Endometrial microvascular endothelial cells (primary cell): Measurements from ENCODE around the gene UROS. TPM values are rescaled to one million over a fixed set of nuclear protein-coding genes. Genes with fewer than 3 reads are reported as not detected.

Experiments
- in situ Hi-C: cut with HindIII; loops from 2 replicates; pipeline ENCODE4 v1.10.0; 2017; ENCODE audit warnings: low sequenced_read_pairs, low pct_unique_long_range_greater_than_20kb; ENCODE audit errors: inconsistent ontology term
- total RNA-seq: library from RNA; depleted of rRNA; stranded (reverse); fragments of >200 nt; gene quantifications from one replicate; pipeline ENCODE4 v1.2.3, GENCODE V29; 2015; ENCODE audit errors: inconsistent ontology term

The UROS gene
- 67.1 TPM for total RNA-seq

DNA sequence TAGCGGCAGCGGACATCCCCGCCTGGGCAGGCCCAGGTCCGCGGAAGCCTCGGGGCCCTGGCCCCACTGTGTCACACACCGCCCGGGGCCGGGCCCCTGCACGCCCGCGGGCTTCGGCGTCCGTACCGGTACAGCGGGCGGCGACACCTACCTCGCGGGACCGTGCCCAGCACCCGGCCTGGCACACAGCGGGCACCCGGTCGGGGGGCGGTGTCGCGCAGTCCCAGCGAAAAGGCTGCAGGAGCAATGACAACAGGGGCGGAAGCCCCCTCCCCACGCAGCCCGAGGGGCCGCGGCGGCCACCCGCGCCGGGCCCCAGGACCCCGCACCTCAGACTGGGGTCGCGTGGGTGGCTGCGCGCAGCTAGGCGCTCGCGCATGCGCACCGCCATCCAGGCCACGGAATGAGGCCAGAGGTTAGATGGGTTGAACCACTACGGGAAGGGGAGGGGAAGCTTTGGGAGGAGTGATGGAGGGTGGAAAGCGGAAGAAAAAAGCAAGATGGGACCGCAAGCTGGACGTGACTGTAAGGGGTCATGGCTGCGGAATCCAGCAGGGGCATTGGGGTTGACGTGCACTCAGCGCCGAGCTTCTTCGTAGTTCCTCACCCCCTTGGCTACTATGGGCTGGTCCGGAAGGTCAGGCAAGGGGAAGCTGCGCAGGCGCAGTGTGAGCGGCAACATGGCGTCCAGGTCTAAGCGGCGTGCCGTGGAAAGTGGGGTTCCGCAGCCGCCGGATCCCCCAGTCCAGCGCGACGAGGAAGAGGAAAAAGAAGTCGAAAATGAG lies at the start of gene UROS, which contains the start of gene BCCIP:
UROS (minus strand) TSS at position 381 of the 785 bp plus-strand sequence. CDS start 6,759 bp downstream, outside the sequence.
BCCIP (plus strand) TSS at position 669 of the 785 bp plus-strand sequence; CDS start at position 681, 12 bp downstream.
- in situ Hi-C loops, result no loop called here

DNA sequence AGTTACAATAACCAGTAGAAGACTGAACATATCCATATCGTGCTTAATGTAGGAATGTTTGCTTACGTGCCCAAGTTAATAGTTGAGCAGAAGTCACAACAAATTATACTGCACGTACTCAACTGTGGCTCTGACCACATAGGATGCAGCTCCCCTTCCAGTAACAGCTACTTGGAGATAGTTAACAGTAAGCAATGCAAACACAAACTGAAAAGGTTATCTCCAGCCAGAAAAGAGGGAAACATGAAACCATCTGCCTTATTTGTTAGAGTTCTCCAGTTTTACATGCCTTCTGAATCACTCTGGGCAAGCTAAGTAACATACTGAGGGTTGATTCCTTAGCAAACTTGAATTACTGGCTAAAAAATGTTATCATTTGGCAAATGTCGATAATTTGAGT lies 48.3 kb upstream of the UROS start:
- in situ Hi-C loops, result no loop called here

DNA sequence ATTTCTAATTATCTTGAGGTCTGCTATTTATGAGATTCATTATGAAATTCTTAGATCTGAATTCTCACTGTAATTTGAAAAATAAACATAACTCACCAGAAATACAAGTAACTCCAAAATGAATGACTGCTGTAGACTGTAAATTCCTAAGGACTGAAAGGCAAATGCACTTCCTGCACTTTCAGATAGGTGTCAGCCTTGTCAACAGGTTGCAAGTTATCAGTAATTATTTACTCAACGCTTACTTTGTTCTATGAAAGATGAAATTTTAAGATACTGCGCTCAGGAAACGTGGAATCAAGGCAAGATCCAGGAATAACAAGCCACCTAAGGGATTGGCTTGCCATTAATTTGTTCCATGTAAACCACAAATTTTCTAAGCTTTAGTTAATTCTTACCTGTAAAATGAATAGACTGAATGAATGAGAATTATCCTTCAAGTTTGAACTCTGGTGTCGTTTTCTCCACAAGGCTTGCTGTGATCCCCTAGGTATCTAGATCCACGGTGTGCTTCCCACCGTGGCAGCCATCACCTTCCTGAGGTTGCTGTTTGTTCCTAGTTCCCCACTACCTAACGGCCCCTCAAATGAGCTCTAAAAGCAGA lies 45.4 kb upstream of the UROS start:
- in situ Hi-C loops, result no loop called here

DNA sequence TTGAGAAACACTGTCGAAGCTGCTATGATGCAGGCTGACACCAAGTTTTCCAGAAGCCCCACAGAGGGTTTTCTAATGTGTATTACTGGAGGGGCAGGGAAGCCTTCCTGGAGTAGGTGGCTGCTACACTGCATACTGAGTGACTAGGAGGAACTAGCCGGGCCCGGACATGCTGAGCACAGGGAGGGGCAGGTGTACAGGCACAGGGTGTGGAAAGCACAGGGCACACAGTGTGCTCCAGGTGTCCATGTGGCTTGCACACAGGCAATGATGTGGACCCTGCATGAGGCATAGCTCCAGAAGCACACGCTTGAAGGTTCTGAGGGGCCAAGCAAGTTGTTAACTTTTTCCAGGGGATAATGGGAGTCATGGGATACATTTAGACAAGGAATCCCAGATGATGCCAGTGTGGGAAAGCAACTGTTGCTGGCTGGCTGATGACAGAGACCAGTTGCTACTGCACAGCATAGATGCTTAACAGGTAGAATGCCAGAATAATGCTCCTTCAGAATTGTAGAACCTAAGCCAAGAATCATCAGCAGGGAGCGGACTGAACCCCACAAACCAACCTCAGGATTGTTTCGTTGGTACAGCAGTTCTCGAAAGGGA lies 43.5 kb upstream of the UROS start:
- in situ Hi-C loops, result no loop called here

DNA sequence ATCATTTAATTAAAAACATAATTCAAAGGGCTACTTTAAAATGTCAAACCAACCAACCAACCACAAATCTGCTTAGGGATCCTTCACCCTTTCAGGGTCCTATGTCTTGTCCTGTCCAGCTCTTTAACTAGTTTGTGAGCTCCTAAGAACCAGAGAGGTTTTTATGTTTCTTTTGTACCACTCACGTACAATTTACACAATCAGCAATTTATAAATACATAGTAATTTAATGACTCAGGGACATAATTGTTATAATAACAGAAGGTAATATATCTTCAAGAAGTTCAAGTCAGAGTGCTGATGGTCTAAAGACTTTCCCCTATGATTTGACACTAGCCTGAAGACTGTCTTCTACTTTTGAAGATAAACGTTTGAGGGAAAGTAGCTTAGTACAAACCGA lies 42.1 kb upstream of the UROS start:
- in situ Hi-C loops, result no loop called here

DNA sequence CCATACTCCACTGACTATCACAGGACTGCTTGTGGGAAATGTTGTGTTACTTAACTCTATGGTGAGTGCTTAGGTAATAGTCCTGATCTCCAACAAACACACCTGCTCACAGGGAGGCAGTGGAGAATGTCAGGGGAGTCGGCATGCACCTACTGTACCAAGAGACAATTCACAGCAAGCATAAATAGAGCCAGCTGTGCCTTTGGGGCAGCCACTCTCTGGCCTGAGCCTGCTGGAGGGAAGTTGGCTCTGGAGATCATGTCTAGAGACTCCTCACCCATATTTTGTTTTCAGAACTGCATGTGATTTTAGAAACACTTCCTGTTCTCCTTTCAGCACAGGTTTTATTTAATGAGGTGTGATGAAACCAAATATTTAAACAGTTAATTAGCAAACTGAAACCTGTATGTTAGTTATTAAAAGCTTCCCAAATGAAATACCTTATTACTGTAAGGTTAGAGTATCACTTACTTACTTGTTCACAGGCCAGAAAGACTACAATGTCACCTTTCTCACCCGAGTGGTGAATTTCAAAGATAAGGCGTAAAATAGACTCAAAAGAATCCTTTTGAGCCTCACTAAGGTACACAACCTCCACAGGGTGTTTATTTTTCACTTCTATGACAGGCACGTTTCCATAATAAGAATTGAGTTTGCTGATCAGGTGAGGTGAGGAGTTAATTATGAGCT lies 36.2 kb upstream of the UROS start:
- in situ Hi-C loops, result no loop called here

DNA sequence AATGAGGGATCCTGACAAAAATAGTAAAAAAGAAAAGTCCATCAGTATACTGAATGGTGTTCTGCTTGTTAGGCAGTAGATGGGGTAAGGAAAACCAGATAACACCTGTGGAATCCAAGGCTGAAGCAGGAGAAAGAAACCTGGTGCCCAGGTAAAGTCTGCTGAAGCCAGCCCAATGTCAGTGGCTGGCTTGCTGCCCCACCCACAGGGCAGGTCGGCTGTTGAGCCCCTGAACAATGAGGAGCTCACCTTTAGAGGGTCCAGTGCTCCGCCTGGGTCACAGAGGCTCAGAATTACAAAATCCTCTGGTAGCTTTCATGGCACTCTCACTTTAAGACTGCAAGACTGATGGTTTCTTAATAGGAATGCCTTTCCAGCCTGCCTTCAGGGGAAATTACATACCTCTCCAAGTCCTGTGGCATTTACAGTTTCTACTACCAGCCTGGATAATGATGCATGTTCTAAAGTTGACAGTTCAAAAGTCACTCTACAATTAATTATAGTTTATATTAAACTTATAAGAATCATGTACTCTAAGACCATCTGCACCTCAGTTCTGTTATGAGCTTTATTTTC lies 34.2 kb upstream of the UROS start:
- in situ Hi-C loops, result no loop called here

DNA sequence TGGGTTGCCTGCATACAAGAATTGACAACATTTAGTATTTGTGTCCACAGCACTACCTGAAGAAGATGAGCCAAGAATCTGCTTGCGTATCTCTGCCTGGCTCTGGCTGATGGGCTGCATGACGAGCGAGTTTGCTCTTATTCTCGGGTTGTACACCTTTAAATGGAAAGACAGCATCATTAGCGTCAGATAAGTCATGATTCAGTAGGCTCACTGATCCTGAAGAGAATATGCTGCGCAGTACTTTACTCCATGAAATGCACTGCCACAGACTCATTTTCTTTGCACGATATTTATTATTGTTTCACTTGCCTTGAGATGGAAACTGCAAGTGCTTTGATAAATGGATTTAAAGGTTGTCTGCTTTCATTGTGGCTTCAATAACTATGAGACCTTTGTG lies 29.4 kb upstream of the UROS start:
- in situ Hi-C loops, result no loop called here

DNA sequence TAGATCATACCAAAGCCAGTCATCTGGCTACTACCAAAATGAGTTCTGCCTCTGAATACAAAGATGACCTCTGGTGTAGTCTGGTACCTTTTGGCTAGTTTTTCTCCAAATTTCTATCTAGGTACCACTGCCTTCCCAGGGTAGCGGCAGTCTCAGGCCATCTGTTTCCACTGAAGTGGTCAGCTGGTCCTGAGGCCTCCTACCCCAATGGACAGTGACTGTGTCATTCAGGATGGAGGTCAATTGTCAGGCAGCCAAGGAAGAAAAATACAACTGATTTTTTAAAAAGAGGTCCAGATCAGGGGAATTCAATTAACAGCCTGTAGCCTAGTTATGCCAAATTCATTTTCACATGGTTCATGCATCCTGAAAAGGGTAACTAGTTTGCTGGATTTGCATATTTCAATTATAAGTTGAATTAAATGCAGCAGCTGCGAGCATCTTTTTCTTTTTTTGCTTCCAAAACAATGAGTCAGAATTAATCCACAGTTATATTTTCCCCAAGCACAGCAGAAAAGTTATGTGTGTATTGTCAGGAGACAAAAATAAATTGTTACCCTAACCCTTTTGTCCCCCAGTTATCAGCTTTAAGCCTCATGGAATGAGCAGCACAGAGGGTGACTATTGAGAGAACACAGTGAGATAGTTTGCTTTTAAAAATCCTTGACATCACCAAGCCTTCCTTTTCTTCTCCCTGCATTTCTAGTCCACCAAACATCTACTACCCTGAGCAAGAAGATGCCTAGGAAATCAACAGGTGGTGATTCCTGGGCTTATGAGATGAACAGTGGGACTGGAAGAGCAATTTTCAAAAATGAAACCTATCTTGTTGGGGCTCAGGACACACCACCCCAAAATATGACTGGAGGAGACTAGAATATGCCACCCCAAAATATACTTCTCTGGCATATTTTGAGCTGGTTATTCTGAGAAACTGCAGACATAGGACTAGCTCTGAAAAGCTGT lies 28.0 kb upstream of the UROS start:
- in situ Hi-C loops, result no loop called here

DNA sequence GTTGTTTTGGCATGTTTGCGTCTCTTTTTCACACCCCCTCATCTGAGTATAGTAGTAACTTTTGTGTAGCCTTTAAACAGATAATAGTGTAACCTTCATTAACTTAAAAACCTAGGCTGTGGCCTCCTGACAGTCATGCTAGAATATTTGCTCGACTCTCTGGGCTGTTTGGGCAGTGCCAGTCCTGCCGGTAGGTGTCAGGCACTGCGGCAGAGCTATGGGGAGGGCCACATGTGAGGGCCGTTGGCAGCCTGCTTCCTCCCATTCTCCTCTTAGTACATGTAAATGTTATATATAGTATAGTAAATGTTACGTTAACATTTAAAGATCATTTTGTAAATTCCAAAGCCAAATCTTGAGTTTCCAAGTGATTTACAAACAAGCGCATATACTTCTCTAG lies 26.4 kb upstream of the UROS start:
- in situ Hi-C loops, result no loop called here

DNA sequence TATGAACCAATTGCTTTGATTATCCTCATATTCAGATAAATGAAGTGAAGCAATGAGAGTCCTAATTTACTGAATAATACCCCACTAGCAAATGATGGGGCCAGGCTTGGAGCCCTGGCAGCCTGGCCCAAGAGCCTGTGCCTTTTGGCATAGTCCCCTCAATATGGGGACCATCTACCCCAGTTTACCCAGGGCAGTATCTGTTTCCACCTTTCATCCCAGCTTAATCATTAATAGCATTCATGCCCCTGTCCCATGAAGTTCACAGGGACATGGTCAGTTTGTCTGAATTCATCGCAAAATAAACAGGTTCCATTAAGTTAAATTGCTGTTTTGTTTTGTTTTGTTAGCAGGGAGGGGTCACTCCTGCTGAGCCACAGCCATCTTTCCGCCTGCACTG lies 25.8 kb upstream of the UROS start:
- in situ Hi-C loops, result no loop called here

DNA sequence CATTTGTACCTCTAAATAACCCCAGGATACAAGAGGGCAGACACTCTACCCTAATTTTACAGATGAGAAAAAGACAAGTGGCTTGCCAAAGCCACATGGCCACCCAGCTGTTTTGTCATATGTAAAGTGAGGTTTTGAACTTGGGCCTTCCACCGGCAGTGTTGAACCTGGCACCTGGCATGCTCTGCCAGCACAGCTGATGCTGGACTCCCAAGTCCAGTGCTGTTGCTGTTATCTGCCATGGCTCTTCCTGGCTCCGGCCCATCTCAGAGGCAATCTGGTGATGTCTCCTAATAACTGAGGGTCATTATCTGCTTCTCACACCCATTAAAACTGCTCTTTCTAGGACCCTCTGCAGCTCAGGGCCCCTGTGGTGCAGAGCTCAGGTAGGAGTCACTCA lies 25.3 kb upstream of the UROS start:
- in situ Hi-C loops, result no loop called here

DNA sequence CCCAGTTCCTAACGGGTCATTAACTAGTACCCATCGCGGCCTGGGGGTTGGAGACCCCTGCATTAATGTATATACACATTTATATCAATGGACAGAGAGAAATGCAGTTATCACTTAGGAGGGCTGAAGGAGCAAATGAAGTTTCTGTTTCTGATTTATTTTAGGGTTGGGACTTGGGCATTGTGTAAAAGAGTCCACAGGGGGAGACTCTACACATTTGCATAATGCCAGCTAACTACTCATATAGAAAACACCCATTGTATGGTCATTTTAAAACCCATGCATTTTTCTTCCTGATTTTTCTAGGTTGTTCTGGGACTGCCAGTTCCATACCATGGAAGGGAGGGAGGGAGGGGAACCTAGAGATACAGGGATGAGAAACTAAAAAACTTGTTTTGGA lies 23.8 kb upstream of the UROS start:
- in situ Hi-C loops, result no loop called here

DNA sequence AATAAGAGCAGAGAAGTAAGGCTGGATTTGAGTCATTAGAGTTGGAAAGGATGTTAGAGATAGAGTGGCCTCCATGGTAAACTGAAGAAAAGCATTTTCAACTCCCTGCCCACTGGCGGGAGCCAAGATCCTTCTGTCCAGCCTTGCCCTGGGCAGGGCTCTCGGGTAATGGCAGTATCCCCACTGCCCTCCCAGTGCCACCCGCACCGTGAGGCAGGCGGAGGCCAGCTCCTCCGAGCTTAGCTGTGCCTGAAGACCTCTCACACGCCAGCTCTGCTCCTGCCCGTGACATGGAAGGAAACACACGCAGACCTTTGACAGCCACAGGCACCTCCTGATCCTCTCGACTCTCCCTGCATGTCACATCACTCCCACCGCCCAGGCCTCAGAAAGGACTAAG lies 22.6 kb upstream of the UROS start:
- in situ Hi-C loops, result no loop called here

DNA sequence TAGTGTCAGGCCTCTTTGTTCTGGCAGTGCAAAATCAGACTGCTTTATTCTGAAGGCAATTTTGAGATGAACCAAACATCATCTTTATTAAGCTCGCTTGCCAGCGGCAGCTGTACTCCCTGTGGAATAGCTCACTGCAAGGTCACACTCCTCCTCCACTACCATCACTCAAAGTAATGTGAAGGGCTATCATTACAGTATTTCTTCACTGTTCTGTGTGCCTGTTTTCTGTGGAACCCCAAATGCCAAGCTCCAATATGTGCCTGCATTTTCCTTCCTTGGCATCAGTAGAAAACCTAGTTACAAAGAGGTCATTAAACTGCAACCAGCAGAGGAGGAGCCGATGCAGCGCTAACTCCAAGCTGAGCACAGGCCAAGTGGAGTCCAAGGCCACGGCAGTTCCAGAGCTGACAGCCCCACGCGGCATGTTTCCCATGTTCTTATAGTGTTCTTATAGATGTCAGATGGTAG lies 21.7 kb upstream of the UROS start:
- in situ Hi-C loops, result no loop called here

DNA sequence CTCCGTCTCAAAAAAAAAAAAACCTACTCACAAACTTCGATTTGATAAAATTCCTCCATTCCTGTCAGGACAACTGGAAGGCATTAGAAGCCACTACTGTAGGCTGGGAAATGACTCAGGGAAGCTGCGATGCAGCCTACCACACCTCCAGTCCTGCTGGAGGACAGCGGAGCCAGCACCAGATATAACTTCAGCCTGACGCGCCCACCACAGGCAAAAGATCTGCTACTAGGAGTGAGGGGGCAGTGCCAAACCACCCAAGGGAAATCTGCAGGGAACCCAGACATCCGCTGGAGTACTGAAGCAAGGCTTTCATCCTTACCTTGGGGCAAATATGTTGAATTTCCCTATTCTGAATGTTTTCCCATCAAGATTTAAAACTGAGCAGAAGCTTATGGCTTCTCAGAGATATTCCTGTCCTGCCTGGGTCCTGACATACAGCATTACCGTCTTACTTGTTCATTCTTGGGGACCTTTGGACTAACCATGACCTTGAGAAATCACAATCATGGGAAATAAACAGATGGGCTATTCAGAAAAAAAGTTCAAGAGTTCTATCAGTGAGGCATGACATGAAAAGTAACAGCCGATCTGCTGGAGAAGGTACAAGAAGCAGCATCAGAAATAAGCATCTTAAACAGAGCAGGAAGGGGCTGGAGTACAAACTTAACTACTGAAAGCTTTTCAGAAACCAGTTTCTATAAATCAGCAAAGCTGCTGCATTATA lies 20.7 kb upstream of the UROS start:
- in situ Hi-C loops, result no loop called here

DNA sequence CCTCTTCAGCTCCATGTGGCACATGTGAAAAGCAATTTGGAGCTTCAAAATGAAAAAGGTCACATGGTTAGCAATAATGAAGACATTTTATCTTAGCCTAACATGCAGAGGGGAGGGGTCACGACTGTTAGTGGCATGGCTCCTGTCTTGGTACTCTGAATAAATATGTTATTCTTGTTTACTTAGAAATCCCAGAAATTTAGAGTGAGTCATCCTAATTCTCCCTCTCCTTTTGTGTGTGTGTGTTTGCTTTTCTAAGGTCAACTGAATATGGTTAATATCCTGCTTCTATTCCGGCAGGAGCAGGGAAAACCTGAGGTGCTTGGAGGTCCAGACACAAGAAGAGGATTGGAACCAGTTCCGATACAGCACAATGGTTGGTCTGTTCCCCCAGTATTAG lies 17.9 kb upstream of the UROS start:
- in situ Hi-C loops, result no loop called here
